Measurements from ENCODE around the gene GLI3.

Gene GLI3

DNA sequence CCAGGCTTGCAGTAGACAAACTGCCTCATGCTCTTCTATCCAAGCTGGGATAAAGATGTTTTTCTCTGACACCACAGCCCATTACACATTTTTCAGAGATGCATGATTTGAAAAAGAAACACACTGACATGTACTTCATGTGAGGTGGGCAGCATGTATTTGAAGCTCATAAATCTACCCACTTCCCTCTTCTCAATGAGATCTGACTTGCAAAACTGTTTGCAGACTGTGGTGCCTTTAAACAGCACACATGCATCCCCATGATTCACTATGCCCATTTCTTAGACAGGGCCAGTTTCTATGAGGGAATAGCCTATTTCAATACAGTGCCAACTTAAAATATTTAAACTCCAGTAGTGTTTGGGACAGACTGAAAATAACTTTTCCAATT is 109.8 kb downstream of the GLI3 start:
- DNase-seq (ENCODE audit: insufficient read length, low spot score), result no peak
- no peak for FAIRE-seq
- TF ChIP-seq PAX5 (IDR thresholded peaks at IDR 0.05; ENCODE audit: insufficient read depth, low read length, severe bottlenecking), result no peak
- TF ChIP-seq POLR2A (IDR thresholded peaks at IDR 0.05; ENCODE audit: low read depth, low read length), result no peak
- TF ChIP-seq SPI1 (IDR thresholded peaks at IDR 0.05; ENCODE audit: low read depth, low read length), result no peak
- no peak for TF ChIP-seq TAF1 (IDR thresholded peaks at IDR 0.05; ENCODE audit: low read depth, low read length)
- no peak for TF ChIP-seq POLR2AphosphoS5 (IDR thresholded peaks at IDR 0.05; ENCODE audit: low read depth, low read length)
- no peak for TF ChIP-seq POU2F2 (IDR thresholded peaks at IDR 0.05; ENCODE audit: low read depth, low read length)

GRCh38 chr7:42126475-42127231 is 110.4 kb downstream of the GLI3 start:
- TF ChIP-seq SPI1 (IDR thresholded peaks at IDR 0.05; ENCODE audit: low read depth, low read length), result no peak
- no peak for TF ChIP-seq TAF1 (IDR thresholded peaks at IDR 0.05; ENCODE audit: low read depth, low read length)
- no peak for TF ChIP-seq POU2F2 (IDR thresholded peaks at IDR 0.05; ENCODE audit: low read depth, low read length)
- TF ChIP-seq POLR2A (IDR thresholded peaks at IDR 0.05; ENCODE audit: low read depth, low read length), result no peak
- no peak for TF ChIP-seq PAX5 (IDR thresholded peaks at IDR 0.05; ENCODE audit: insufficient read depth, low read length, severe bottlenecking)
- no peak for TF ChIP-seq POLR2AphosphoS5 (IDR thresholded peaks at IDR 0.05; ENCODE audit: low read depth, low read length)
- no peak for FAIRE-seq
- DNase-seq (ENCODE audit: insufficient read length, low spot score), result no peak

DNA sequence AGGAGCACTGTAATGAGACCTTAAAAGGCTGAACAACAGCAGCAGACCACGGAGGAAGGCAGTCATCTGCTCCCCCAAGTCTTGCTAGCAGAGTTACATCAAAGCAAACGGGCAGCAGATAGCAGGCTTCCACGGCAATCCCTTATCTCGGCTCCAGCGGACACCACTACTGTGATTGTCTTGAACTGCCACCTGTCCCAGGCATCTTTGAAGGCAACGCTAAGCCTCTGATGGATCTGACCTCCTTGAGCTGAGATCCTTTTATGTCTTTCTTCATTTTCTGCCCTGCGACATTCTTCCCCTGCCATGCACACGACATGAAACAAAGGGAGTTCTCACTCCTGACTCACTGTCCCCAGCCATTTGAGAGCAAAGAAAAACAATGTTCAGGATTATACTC is 111.7 kb downstream of the GLI3 start:
- FAIRE-seq (no peak), DNase-seq (ENCODE audit: insufficient read length, low spot score) (no peak)
- TF ChIP-seq POU2F2 (IDR thresholded peaks at IDR 0.05; ENCODE audit: low read depth, low read length), result no peak
- no peak for TF ChIP-seq POLR2A (IDR thresholded peaks at IDR 0.05; ENCODE audit: low read depth, low read length)
- no peak for TF ChIP-seq SPI1 (IDR thresholded peaks at IDR 0.05; ENCODE audit: low read depth, low read length)
- TF ChIP-seq PAX5 (IDR thresholded peaks at IDR 0.05; ENCODE audit: insufficient read depth, low read length, severe bottlenecking), result no peak
- no peak for TF ChIP-seq POLR2AphosphoS5 (IDR thresholded peaks at IDR 0.05; ENCODE audit: low read depth, low read length)
- no peak for TF ChIP-seq TAF1 (IDR thresholded peaks at IDR 0.05; ENCODE audit: low read depth, low read length)

DNA sequence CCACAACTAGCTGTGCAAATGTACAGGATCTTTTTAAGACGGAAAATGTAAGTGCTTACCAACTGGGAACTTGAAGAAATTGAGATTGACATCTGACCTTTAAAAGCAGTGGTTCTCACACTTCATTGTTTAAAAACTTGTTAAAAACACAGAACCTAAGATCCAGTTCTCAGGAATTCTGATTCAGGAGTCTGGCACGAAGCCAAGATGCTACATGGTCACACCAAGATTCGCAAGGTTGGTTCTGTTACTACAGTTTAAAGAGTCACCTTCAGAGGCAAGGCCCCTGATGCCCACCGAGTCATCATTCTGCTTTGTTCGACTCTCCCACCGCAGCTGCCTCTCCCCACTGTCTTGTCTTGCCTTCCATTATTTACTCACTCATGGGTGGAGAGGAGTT is 113.3 kb downstream of the GLI3 start:
- FAIRE-seq, result no peak
- no peak for TF ChIP-seq POLR2A (IDR thresholded peaks at IDR 0.05; ENCODE audit: low read depth, low read length)
- no peak for TF ChIP-seq TAF1 (IDR thresholded peaks at IDR 0.05; ENCODE audit: low read depth, low read length)
- no peak for TF ChIP-seq POLR2AphosphoS5 (IDR thresholded peaks at IDR 0.05; ENCODE audit: low read depth, low read length)
- no peak for TF ChIP-seq POU2F2 (IDR thresholded peaks at IDR 0.05; ENCODE audit: low read depth, low read length)
- TF ChIP-seq SPI1 (IDR thresholded peaks at IDR 0.05; ENCODE audit: low read depth, low read length), result no peak
- no peak for TF ChIP-seq PAX5 (IDR thresholded peaks at IDR 0.05; ENCODE audit: insufficient read depth, low read length, severe bottlenecking)
- no peak for DNase-seq (ENCODE audit: insufficient read length, low spot score)

DNA sequence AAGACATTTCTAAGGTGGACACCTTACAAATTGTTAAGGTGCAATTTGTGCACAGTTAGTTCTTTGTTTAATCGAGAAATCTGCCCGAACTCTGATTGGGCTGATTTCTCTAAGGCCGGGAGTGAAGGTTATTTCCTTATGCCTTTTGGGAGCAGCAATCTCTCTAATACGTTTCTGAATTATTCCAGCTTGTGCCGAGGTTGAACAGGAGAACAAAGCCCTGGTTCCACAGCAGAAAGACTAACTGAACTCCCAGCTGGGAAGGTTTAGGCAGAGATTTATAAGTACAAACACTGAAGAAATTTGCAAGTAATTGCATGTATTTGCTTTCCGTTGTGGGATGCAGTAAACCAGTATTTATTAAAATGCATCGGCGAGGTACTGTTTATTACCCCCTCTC is 116.8 kb downstream of the GLI3 start:
- no peak for FAIRE-seq
- TF ChIP-seq TAF1 (IDR thresholded peaks at IDR 0.05; ENCODE audit: low read depth, low read length) (no peak), POLR2A (IDR thresholded peaks at IDR 0.05; ENCODE audit: low read depth, low read length) (no peak), PAX5 (IDR thresholded peaks at IDR 0.05; ENCODE audit: insufficient read depth, low read length, severe bottlenecking) (no peak), POU2F2 (IDR thresholded peaks at IDR 0.05; ENCODE audit: low read depth, low read length) (no peak), POLR2AphosphoS5 (IDR thresholded peaks at IDR 0.05; ENCODE audit: low read depth, low read length) (no peak), SPI1 (IDR thresholded peaks at IDR 0.05; ENCODE audit: low read depth, low read length) (no peak)

DNA sequence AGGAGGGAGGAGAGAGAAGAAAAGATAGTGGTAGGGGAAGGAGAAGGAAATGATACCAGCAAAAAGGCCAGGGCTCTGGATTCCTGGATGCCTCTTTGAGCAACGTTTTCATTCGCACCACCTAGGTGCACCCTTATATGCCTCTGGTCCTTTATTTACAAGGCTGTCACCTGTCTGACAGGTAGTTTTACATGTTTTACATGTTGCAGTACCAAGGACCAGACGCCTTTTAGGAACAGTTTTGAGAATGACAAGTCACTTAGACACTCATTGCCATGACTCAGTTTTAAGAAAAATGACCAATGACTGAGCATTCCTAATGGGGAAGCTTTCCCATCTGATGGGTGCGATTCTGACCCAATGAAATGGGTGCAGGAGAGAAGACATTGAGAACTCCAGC is 119.8 kb downstream of the GLI3 start:
- DNase-seq (ENCODE audit: insufficient read length, low spot score) (no peak), FAIRE-seq (no peak)
- TF ChIP-seq SPI1 (IDR thresholded peaks at IDR 0.05; ENCODE audit: low read depth, low read length), result no peak
- no peak for TF ChIP-seq POLR2AphosphoS5 (IDR thresholded peaks at IDR 0.05; ENCODE audit: low read depth, low read length)
- TF ChIP-seq PAX5 (IDR thresholded peaks at IDR 0.05; ENCODE audit: insufficient read depth, low read length, severe bottlenecking), result no peak
- TF ChIP-seq POU2F2 (IDR thresholded peaks at IDR 0.05; ENCODE audit: low read depth, low read length), result no peak
- no peak for TF ChIP-seq POLR2A (IDR thresholded peaks at IDR 0.05; ENCODE audit: low read depth, low read length)
- no peak for TF ChIP-seq TAF1 (IDR thresholded peaks at IDR 0.05; ENCODE audit: low read depth, low read length)

More for the DNA sequence above, 116.8 kb downstream of the GLI3 start:
- no peak for DNase-seq (ENCODE audit: insufficient read length, low spot score)

- no peak for TF ChIP-seq POLR2AphosphoS5 (IDR thresholded peaks at IDR 0.05; ENCODE audit: low read depth, low read length)
- FAIRE-seq (no peak), DNase-seq (ENCODE audit: insufficient read length, low spot score) (no peak)
Measured at GRCh38 chr7:42115795-42116194, 121.2 kb downstream of the GLI3 start.

- DNase-seq (ENCODE audit: insufficient read length, low spot score), result no peak
- FAIRE-seq, result no peak
- TF ChIP-seq POU2F2 (IDR thresholded peaks at IDR 0.05; ENCODE audit: low read depth, low read length) (no peak), POLR2A (IDR thresholded peaks at IDR 0.05; ENCODE audit: low read depth, low read length) (no peak), POLR2AphosphoS5 (IDR thresholded peaks at IDR 0.05; ENCODE audit: low read depth, low read length) (no peak), TAF1 (IDR thresholded peaks at IDR 0.05; ENCODE audit: low read depth, low read length) (no peak), SPI1 (IDR thresholded peaks at IDR 0.05; ENCODE audit: low read depth, low read length) (no peak), PAX5 (IDR thresholded peaks at IDR 0.05; ENCODE audit: insufficient read depth, low read length, severe bottlenecking) (no peak)
Measured at GRCh38 chr7:42110333-42110732, 126.7 kb downstream of the GLI3 start.

GRCh38 chr7:42108803-42109528 is 128.0 kb downstream of the GLI3 start:
- FAIRE-seq (no peak), DNase-seq (ENCODE audit: insufficient read length, low spot score) (no peak)
- no peak for TF ChIP-seq POU2F2 (IDR thresholded peaks at IDR 0.05; ENCODE audit: low read depth, low read length)
- no peak for TF ChIP-seq POLR2A (IDR thresholded peaks at IDR 0.05; ENCODE audit: low read depth, low read length)
- no peak for TF ChIP-seq POLR2AphosphoS5 (IDR thresholded peaks at IDR 0.05; ENCODE audit: low read depth, low read length)
- no peak for TF ChIP-seq TAF1 (IDR thresholded peaks at IDR 0.05; ENCODE audit: low read depth, low read length)
- no peak for TF ChIP-seq PAX5 (IDR thresholded peaks at IDR 0.05; ENCODE audit: insufficient read depth, low read length, severe bottlenecking)
- no peak for TF ChIP-seq SPI1 (IDR thresholded peaks at IDR 0.05; ENCODE audit: low read depth, low read length)
